ENCODE measurements around the gene ATAD3B.
"Not testable (repeated sequence)": the region's sequence is repeated elsewhere in the genome, so short reads cannot be mapped to it uniquely, and the experiment has no call there.

ATAD3B gene

GRCh38 chr1:1471389-1472052, at the start of gene ATAD3B:
TSS of gene ATAD3B (plus strand) at chr1:1471765. CDS start at chr1:1471885, 120 bp downstream.
- DNase-seq, result peak; percentile 95

- DNase-seq, result no peak
Measured at GRCh38 chr1:1421907-1422464, 49.6 kb upstream of the ATAD3B start.

GRCh38 chr1:1422465-1423244, 48.9 kb upstream of the ATAD3B start:
- no peak for DNase-seq

GRCh38 chr1:1423245-1423597, 48.3 kb upstream of the ATAD3B start:
- DNase-seq, result no peak

GRCh38 chr1:1424707-1425106, 46.9 kb upstream of the ATAD3B start:
- DNase-seq, result no peak

GRCh38 chr1:1425426-1425752, 46.2 kb upstream of the ATAD3B start:
- DNase-seq, result no peak

- DNase-seq, result no peak
Measured at GRCh38 chr1:1425753-1426495, 45.6 kb upstream of the ATAD3B start.

GRCh38 chr1:1426496-1427105, 45.0 kb upstream of the ATAD3B start:
- no peak for DNase-seq

GRCh38 chr1:1427106-1427819, 44.3 kb upstream of the ATAD3B start:
- DNase-seq, result peak; percentile 63

GRCh38 chr1:1427820-1428148, 43.8 kb upstream of the ATAD3B start:
- peak; percentile 61 for DNase-seq

- no peak for DNase-seq
Measured at GRCh38 chr1:1428174-1428573, 43.4 kb upstream of the ATAD3B start.

GRCh38 chr1:1428967-1429366, 42.6 kb upstream of the ATAD3B start:
- not testable (repeated sequence) for DNase-seq

GRCh38 chr1:1429671-1430073, 41.9 kb upstream of the ATAD3B start:
- peak; percentile 48 for DNase-seq

GRCh38 chr1:1430114-1430982, 41.2 kb upstream of the ATAD3B start:
- peak; percentile 87 for DNase-seq

- peak; percentile 59 for DNase-seq
Measured at GRCh38 chr1:1430992-1431844, 40.3 kb upstream of the ATAD3B start.

GRCh38 chr1:1431845-1432273, 39.7 kb upstream of the ATAD3B start:
- peak; percentile 60 for DNase-seq

GRCh38 chr1:1432274-1432950, 39.2 kb upstream of the ATAD3B start:
- peak; percentile 74 for DNase-seq

- DNase-seq, result peak; percentile 78
Measured at GRCh38 chr1:1432951-1433803, 38.4 kb upstream of the ATAD3B start.

GRCh38 chr1:1433804-1434130, 37.8 kb upstream of the ATAD3B start:
- DNase-seq, result peak; percentile 81
